Gastrocnemius medialis (tissue), 4 donors: Measurements from ENCODE around the gene PLCXD3. TPM values are rescaled to one million over a fixed set of nuclear protein-coding genes. Genes with fewer than 3 reads are reported as not detected.
"Not testable (repeated sequence)": the region's sequence is repeated elsewhere in the genome, so short reads cannot be mapped to it uniquely, and the experiment has no call there.

Experiments
- ATAC-seq, 2 donors: fragments of 150-250 bp; one replicate each; pipeline ENCODE4 v1.9.1; 2016
- DNase-seq, 2 donors: peaks; one replicate each; pipeline ENCODE4 v3.0.0-alpha.2; 2019
- H3K27ac ChIP-seq, 4 donors: fragments of 200-600 bp; sonication (generic); 1 replicate in 1 of 4; 2 replicates in 3 of 4; pipeline ENCODE4 v1.5.1; 2016 to 2018; ENCODE audit warnings: mild to moderate bottlenecking in 2 of 4, moderate library complexity in 1 of 4
- H3K27me3 ChIP-seq, 3 donors: fragments of 200-600 bp; sonication (generic) in 2 of 3; 1 replicate in 1 of 3; 2 replicates in 2 of 3; pipeline versions ENCODE4 v1.5.1 to v1.6.0; 2016 to 2019; ENCODE audit warnings: mild to moderate bottlenecking in 1 of 3, moderate library complexity in 1 of 3
- H3K36me3 ChIP-seq, 2 donors: fragments of 200-600 bp; sonication (generic) in 1 of 2; one replicate each; pipeline ENCODE4 v1.5.1; 2017 to 2018
- H3K4me1 ChIP-seq, 2 donors: fragments of 200-600 bp; sonication (generic) in 1 of 2; one replicate each; pipeline ENCODE4 v1.5.1; 2016 to 2017; ENCODE audit warnings: mild to moderate bottlenecking in 2 of 2
- H3K4me3 ChIP-seq, 4 donors: fragments of 200-600 bp; sonication (generic) in 3 of 4; 1 replicate in 1 of 4; 2 replicates in 3 of 4; pipeline ENCODE4 v1.5.1; 2016 to 2019; ENCODE audit warnings: mild to moderate bottlenecking in 2 of 4
- H3K9me3 ChIP-seq, 3 donors: fragments of 200-600 bp; sonication (generic) in 2 of 3; 1 replicate in 1 of 3; 2 replicates in 2 of 3; pipeline ENCODE4 v1.5.1; 2016 to 2019
- POLR2A ChIP-seq, 2 donors: fragments of 450-650 bp; IDR thresholded peaks; one replicate each; pipeline ENCODE4 v1.6.1; 2017; ENCODE audit warnings: antibody characterized with exemption in 2 of 2, mild to moderate bottlenecking in 2 of 2, moderate library complexity in 2 of 2
- in situ Hi-C, 4 donors: fragments of 200-750 bp; cut with MboI; loops; one replicate each; pipeline versions ENCODE4 v1.15.0 to v1.8.0; 2017; ENCODE audit warnings: low sequenced_read_pairs in 4 of 4
- intact Hi-C: fragments of 100-400 bp; cut with DNase I; formaldehyde crosslinking; loops from one replicate; pipeline ENCODE4 v1.15.1; 2023; ENCODE audit warnings: low total_unique reads
- total RNA-seq, 4 donors: library from RNA; depleted of rRNA; stranded (reverse); fragments of >200 nt; gene quantifications; one replicate each; pipeline versions ENCODE4 v1.1.0 to v1.2.3, GENCODE V29; 2016
- TF ChIP-seq, protein P1 (sequence below), 5 experiments: fragments of 450-650 bp in 3 of 5; fragments of 200-600 bp in 2 of 5; sonication (generic) in 2 of 5; IDR thresholded peaks in 4 of 5; conservative IDR thresholded peaks in 1 of 5; 1 replicate in 4 of 5; 2 replicates in 1 of 5; pipeline ENCODE4 v1.5.1; 2016 to 2019; ENCODE audit warnings: antibody characterized with exemption in 5 of 5, mild to moderate bottlenecking in 3 of 5, moderate library complexity in 3 of 5

PLCXD3 gene
- total RNA-seq, 4 donors from 2014 or later, result 0.49 to 1.2 (median 0.64) TPM

GRCh38 chr5:41325074-41325473 is 185.3 kb downstream of the PLCXD3 start:
- no peak for DNase-seq
- Histone ChIP-seq H3K27ac (no peak overlapping the region), H3K4me3 (no peak overlapping the region), H3K4me1 (no peaks in the 10 kb centered on the region), H3K9me3 (no peaks in the 10 kb centered on the region), H3K36me3 (no peaks in the 10 kb centered on the region), H3K27me3 (no peaks in the 10 kb centered on the region)
- TF ChIP-seq, protein P1, sequence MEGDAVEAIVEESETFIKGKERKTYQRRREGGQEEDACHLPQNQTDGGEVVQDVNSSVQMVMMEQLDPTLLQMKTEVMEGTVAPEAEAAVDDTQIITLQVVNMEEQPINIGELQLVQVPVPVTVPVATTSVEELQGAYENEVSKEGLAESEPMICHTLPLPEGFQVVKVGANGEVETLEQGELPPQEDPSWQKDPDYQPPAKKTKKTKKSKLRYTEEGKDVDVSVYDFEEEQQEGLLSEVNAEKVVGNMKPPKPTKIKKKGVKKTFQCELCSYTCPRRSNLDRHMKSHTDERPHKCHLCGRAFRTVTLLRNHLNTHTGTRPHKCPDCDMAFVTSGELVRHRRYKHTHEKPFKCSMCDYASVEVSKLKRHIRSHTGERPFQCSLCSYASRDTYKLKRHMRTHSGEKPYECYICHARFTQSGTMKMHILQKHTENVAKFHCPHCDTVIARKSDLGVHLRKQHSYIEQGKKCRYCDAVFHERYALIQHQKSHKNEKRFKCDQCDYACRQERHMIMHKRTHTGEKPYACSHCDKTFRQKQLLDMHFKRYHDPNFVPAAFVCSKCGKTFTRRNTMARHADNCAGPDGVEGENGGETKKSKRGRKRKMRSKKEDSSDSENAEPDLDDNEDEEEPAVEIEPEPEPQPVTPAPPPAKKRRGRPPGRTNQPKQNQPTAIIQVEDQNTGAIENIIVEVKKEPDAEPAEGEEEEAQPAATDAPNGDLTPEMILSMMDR (IDR thresholded peaks at IDR 0.05 in 4 of 5, conservative IDR thresholded peaks at IDR 0.05 in 1 of 5), result no peak
- TF ChIP-seq POLR2A (IDR thresholded peaks at IDR 0.05), result no peak
- ATAC-seq, result no peak
- intact Hi-C loops, result no loop called here
- in situ Hi-C loops, result no loop called here

GRCh38 chr5:41322826-41323225 is 187.6 kb downstream of the PLCXD3 start:
- intact Hi-C loops, H3K4me1 ChIP-seq, ATAC-seq, in situ Hi-C loops, H3K4me3 ChIP-seq, H3K27ac ChIP-seq, H3K36me3 ChIP-seq, H3K9me3 ChIP-seq, DNase-seq, H3K27me3 ChIP-seq: not testable (repeated sequence)

DNA sequence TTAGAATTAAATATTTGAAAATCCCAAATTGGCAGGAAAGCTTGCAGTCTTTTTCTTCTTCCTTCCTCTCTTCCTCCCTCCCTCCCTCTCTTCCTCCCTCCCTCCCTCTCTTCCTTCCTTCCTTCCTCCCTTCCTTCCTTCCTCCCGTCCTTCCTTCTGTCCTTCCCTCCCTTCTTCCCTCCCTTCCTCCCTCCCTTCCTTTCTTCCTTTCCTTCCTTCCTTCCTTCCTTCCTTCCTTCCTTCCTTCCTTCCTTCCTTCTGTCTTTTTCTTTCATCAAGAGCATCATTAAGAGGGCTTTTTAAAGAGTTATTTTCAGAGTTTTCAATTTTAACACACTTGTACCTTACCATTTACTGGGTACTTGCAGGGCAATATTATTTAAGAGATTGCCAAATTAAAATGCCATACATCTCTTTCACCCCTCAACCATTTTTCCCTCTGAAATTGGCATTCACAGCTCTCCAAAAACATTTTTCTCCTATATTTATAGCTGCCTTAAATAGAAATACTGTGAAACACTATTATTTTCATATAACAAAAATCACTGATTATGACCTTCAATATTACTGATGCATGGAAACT is 197.8 kb downstream of the PLCXD3 start:
- Histone ChIP-seq H3K4me3 (no peak overlapping the region), H3K36me3 (no peaks in the 10 kb centered on the region), H3K27me3 (no peaks in the 10 kb centered on the region), H3K9me3 (no peaks in the 10 kb centered on the region), H3K4me1 (no peaks in the 10 kb centered on the region), H3K27ac (no peak overlapping the region)
- no peak for DNase-seq
- in situ Hi-C loops, result no loop called here
- ATAC-seq, result no peak
- TF ChIP-seq POLR2A (IDR thresholded peaks at IDR 0.05), result no peak
- TF ChIP-seq, protein P1 (IDR thresholded peaks at IDR 0.05 in 4 of 5, conservative IDR thresholded peaks at IDR 0.05 in 1 of 5), result no peak
- intact Hi-C loops, result no loop called here

DNA sequence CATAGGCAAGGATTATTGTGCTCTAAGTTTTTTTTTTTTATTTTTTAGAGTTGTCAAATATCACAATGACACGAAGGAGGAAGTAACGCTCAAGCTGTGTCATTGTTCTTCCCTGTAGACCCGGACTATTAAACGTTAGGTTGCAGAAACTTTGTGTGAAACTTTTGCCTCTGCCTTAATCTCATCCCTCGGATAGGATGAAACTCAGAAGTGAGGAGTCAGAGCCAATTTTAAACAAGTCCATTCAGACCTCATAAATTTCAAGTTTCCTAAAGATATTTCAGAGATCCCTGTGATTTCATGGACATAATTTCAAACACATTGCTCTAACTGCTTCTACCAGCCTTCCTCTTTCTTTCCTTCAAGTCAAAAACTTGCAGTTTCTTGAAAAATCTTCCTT is 198.3 kb downstream of the PLCXD3 start:
- Histone ChIP-seq H3K27ac (no peak overlapping the region), H3K27me3 (no peaks in the 10 kb centered on the region), H3K36me3 (no peaks in the 10 kb centered on the region), H3K9me3 (no peaks in the 10 kb centered on the region), H3K4me1 (no peaks in the 10 kb centered on the region), H3K4me3 (no peak overlapping the region)
- no peak for DNase-seq
- no peak for ATAC-seq
- no peak for TF ChIP-seq POLR2A (IDR thresholded peaks at IDR 0.05)
- TF ChIP-seq, protein P1 (IDR thresholded peaks at IDR 0.05 in 4 of 5, conservative IDR thresholded peaks at IDR 0.05 in 1 of 5), result no peak
- intact Hi-C loops, result no loop called here
- in situ Hi-C loops, result no loop called here

- Histone ChIP-seq H3K27me3 (no peaks in the 10 kb centered on the region), H3K27ac (no peak overlapping the region), H3K9me3 (no peaks in the 10 kb centered on the region), H3K36me3 (no peaks in the 10 kb centered on the region), H3K4me3 (no peak overlapping the region), H3K4me1 (no peaks in the 10 kb centered on the region)
- intact Hi-C loops (no loop called here), in situ Hi-C loops (no loop called here)
- ATAC-seq, result no peak
- DNase-seq, result no peak
- TF ChIP-seq, protein P1 (IDR thresholded peaks at IDR 0.05 in 4 of 5, conservative IDR thresholded peaks at IDR 0.05 in 1 of 5), result no peak
- TF ChIP-seq POLR2A (IDR thresholded peaks at IDR 0.05), result no peak
These were observed 201.1 kb downstream of the PLCXD3 start for GRCh38 chr5:41309275-41309674.
